Neural crest cell (in vitro differentiated cells): ENCODE measurements around the gene SLC6A18. TPM values are rescaled to one million over a fixed set of nuclear protein-coding genes. Genes with fewer than 3 reads are reported as not detected.

Experiments used
- DNase-seq: peaks from one replicate; pipeline ENCODE4 v3.0.0; 2021; ENCODE audit warnings: low read depth, mixed read lengths, low spot score
- H3K27ac Mint-ChIP-seq: one replicate; pipeline ENCODE4 v1.8.0; 2021; ENCODE audit warnings: mild to moderate bottlenecking, mixed read lengths; ENCODE audit not compliant: unreplicated experiment
- H3K27me3 Mint-ChIP-seq: 2 replicates; pipeline ENCODE4 v1.8.0; 2021; ENCODE audit warnings: low read depth, mild to moderate bottlenecking, mixed read lengths
- H3K36me3 Mint-ChIP-seq: 2 replicates; pipeline ENCODE4 v1.8.0; 2021; ENCODE audit warnings: low read depth, mild to moderate bottlenecking, mixed read lengths
- H3K4me1 Mint-ChIP-seq: 2 replicates; pipeline ENCODE4 v1.8.0; 2021; ENCODE audit warnings: mixed read lengths
- H3K4me3 Mint-ChIP-seq: one replicate; pipeline ENCODE4 v1.8.0; 2021; ENCODE audit warnings: mild to moderate bottlenecking, mixed read lengths
- H3K9me3 Mint-ChIP-seq: 2 replicates; pipeline ENCODE4 v1.8.0; 2021; ENCODE audit warnings: mixed read lengths
- total RNA-seq: library from RNA; stranded (reverse); gene quantifications from 2 replicates; pipeline ENCODE4 v1.2.1, GENCODE V29; 2021
- TF ChIP-seq, protein P1 (sequence below): fragments of 200-600 bp; sonication (generic); conservative IDR thresholded peaks from 2 replicates; pipeline ENCODE4 v1.5.0; 2021; ENCODE audit warnings: antibody characterized with exemption, mild to moderate bottlenecking

SLC6A18 gene
- total RNA-seq, 1 donor from 2014 or later: not detected

DNA sequence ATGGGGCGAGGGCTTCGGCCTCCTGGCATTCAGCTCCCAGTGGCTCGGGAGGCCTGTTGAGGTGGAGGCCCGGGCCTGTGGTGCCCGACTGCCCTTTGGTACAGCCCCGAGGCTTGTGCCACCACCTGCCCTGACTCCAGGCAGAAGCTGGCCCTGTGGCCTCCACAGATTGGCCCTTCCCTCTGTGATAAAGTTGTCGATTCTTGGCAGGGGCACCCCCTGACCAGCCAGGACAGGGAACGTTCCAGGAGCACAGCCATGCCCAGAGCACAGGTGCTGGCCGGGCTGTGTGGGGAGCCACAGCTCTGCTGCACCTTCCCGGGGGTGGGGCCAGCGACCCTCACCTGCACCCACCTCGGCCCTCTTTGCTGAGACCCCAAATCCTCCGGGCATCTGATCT is 32.7 kb downstream of the SLC6A18 start:
- Mint-ChIP-seq H3K4me1 (no peaks in the 10 kb centered on the region), H3K4me3 (no peak overlapping the region), H3K36me3 (no peaks in the 10 kb centered on the region), H3K27ac (no peak overlapping the region), H3K9me3 (no peaks in the 10 kb centered on the region), H3K27me3 (no peaks in the 10 kb centered on the region)
- DNase-seq: no peak
- TF ChIP-seq, protein P1, sequence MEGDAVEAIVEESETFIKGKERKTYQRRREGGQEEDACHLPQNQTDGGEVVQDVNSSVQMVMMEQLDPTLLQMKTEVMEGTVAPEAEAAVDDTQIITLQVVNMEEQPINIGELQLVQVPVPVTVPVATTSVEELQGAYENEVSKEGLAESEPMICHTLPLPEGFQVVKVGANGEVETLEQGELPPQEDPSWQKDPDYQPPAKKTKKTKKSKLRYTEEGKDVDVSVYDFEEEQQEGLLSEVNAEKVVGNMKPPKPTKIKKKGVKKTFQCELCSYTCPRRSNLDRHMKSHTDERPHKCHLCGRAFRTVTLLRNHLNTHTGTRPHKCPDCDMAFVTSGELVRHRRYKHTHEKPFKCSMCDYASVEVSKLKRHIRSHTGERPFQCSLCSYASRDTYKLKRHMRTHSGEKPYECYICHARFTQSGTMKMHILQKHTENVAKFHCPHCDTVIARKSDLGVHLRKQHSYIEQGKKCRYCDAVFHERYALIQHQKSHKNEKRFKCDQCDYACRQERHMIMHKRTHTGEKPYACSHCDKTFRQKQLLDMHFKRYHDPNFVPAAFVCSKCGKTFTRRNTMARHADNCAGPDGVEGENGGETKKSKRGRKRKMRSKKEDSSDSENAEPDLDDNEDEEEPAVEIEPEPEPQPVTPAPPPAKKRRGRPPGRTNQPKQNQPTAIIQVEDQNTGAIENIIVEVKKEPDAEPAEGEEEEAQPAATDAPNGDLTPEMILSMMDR: no peak

DNA sequence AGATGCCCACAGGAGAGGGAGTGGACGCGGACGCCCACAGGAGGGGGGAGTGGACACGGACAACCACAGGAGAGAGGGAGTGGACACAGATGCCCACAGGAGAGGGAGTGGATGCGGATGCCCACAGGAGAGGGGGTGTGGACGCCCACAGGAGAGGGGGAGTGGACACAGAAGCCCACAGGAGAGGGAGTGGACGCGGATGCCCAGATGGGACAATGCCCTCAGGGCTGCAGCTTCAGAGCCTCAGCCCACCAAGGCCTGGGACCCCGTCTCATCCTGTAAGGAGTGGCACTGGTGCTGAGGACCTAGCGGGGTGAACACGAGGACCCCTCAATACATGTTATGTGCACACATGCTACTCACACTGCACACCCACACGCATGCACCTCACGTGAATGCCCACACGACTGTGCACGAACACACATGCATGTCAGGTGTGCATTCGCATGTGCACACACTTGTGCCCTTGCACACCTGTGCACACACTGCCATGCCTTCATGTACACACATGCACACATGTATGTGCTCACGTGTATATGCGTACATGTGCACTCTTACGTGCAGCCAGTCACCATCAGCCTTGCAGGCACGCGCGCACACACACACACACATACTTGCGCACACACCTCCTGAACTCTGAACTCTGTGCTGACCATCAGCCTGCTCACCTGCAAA is 34.8 kb downstream of the SLC6A18 start:
- no peaks in the 10 kb centered on the region for H3K9me3 Mint-ChIP-seq
- no peaks in the 10 kb centered on the region for H3K36me3 Mint-ChIP-seq
- H3K4me1 Mint-ChIP-seq: no peaks in the 10 kb centered on the region
- DNase-seq: no peak
- TF ChIP-seq, protein P1: no peak
- H3K27ac Mint-ChIP-seq: no peak overlapping the region
- no peaks in the 10 kb centered on the region for H3K27me3 Mint-ChIP-seq
- H3K4me3 Mint-ChIP-seq: no peak overlapping the region

DNA sequence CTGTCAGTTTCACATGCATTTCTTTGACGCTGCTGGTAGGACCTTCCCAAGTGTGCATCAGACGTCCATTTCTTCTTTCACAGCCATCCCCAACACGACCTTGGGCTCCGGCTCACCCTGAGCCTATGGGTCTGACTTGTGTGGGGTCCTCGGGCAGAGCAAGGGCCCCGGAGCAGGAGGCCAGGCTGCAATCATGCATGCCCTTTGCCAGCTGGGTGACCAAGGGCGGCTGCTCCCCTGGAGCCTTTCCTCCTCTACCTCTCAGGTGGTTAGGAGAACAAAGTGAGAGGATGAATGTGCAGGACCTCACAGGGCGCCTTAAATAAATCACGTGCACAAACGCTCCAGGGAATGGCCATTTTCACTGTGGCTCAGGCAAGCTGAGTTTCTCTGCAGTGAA is 36.5 kb downstream of the SLC6A18 start:
- TF ChIP-seq, protein P1: no peak
- no peak overlapping the region for H3K4me3 Mint-ChIP-seq
- no peak for DNase-seq
- no peaks in the 10 kb centered on the region for H3K9me3 Mint-ChIP-seq
- no peaks in the 10 kb centered on the region for H3K27me3 Mint-ChIP-seq
- H3K27ac Mint-ChIP-seq: no peak overlapping the region
- no peaks in the 10 kb centered on the region for H3K4me1 Mint-ChIP-seq
- H3K36me3 Mint-ChIP-seq: no peaks in the 10 kb centered on the region

DNA sequence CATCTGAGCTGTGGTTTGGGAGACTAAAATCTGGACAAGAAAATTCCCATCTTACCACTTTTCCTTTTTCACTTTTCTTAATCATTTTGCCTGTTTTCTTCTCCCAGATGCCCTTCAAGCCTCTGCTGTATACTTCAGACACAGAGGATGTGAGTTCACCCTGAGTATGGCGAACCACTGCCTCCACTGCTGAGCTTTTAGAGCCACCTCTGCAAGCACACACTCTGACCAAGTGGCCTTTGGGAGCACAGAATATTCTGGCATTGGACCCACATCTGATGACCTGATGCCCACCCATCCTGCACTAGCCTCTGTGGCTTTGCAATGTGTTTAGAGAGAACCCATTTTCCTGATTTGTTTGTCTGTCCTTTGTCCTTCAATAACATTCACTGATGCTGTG is 37.2 kb downstream of the SLC6A18 start:
- Mint-ChIP-seq H3K9me3 (no peaks in the 10 kb centered on the region), H3K27ac (no peak overlapping the region), H3K4me1 (no peaks in the 10 kb centered on the region), H3K36me3 (no peaks in the 10 kb centered on the region), H3K27me3 (no peaks in the 10 kb centered on the region), H3K4me3 (no peak overlapping the region)
- TF ChIP-seq, protein P1: no peak
- DNase-seq: no peak

DNA sequence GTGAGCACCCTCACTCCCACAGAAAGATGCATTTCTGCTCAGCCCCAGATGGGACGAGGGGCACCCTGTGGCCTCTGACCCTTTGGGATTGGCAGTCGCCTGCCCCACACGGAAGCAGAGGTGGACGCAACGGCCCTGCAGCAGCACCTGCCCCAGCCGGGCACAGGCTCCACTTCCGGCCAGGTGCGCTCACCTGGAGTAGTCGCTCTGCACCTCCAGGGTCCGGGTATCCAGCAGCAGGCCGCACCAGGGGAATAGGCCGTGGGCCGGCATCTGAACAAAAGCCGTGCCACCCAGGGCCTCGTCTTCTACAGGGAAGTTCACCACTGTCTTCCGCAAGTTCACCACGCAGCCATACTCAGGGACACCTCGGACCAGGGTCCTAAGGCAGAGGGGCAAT is 39.0 kb downstream of the SLC6A18 start:
- Mint-ChIP-seq H3K27ac (no peak overlapping the region), H3K9me3 (no peaks in the 10 kb centered on the region), H3K4me1 (no peaks in the 10 kb centered on the region), H3K27me3 (no peaks in the 10 kb centered on the region), H3K36me3 (no peaks in the 10 kb centered on the region), H3K4me3 (no peak overlapping the region)
- TF ChIP-seq, protein P1: no peak
- DNase-seq: no peak
